Osteocyte (in vitro differentiated cells): Measurements from ENCODE around the gene CAMK2D. TPM values are rescaled to one million over a fixed set of nuclear protein-coding genes. Genes with fewer than 3 reads are reported as not detected.

ENCODE experiments used
- DNase-seq: peaks from one replicate; pipeline ENCODE4 v3.0.0; 2021; ENCODE audit warnings: mixed read lengths; ENCODE audit not compliant: unreplicated experiment; ENCODE audit errors: extremely low spot score
- H3K27ac Mint-ChIP-seq: one replicate; pipeline ENCODE4 v1.8.0; 2021; ENCODE audit warnings: mild to moderate bottlenecking, mixed read lengths; ENCODE audit not compliant: unreplicated experiment
- H3K27me3 Mint-ChIP-seq: one replicate; pipeline ENCODE4 v1.8.0; 2021; ENCODE audit warnings: mixed read lengths; ENCODE audit not compliant: unreplicated experiment
- H3K36me3 Mint-ChIP-seq: one replicate; pipeline ENCODE4 v1.8.0; 2021; ENCODE audit warnings: mixed read lengths; ENCODE audit not compliant: unreplicated experiment
- H3K4me1 Mint-ChIP-seq: one replicate; pipeline ENCODE4 v1.8.0; 2021; ENCODE audit warnings: mixed read lengths; ENCODE audit not compliant: unreplicated experiment
- H3K4me3 Mint-ChIP-seq: one replicate; pipeline ENCODE4 v1.8.0; 2021; ENCODE audit warnings: mild to moderate bottlenecking, moderate library complexity, mixed read lengths; ENCODE audit not compliant: unreplicated experiment
- H3K9me3 Mint-ChIP-seq: one replicate; pipeline ENCODE4 v1.8.0; 2021; ENCODE audit warnings: mixed read lengths; ENCODE audit not compliant: unreplicated experiment
- total RNA-seq: library from RNA; stranded (reverse); gene quantifications from 2 replicates; pipeline ENCODE4 v1.2.1, GENCODE V29; 2021
- TF ChIP-seq, protein P1 (sequence below): fragments of 200-600 bp; sonication (generic); IDR thresholded peaks from 2 replicates; pipeline ENCODE4 v1.5.0; 2021; ENCODE audit warnings: antibody characterized with exemption, mild to moderate bottlenecking, moderate library complexity

Gene CAMK2D
- total RNA-seq, 1 donor from 2014 or later, result 84.3 TPM

DNA sequence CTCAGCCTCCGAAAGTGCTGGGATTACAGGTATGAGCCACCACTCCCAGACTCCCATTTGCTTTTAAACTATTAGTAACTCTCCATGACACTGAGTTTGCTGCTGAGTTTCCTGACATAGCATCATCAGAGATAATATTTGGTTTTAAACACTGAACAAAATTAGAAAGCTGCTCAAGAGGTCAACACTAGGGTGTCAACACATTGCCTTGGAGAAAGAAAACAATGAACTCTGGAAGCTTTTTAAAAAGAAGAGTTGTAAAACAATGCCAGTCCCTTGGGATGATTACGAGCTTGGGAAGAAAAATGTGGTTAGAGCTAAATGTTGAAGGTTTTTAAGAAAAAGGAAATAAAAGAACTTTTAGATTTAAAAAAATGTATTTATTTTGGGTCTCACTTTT is 264.8 kb downstream of the CAMK2D start:
- Mint-ChIP-seq H3K4me3 (no peak overlapping the region), H3K27ac (peak overlapping the region; percentile 63), H3K27me3 (no peaks in the 10 kb centered on the region), H3K9me3 (peaks cover 5% of the 10 kb centered on the region), H3K36me3 (peaks cover 44% of the 10 kb centered on the region), H3K4me1 (peaks cover 16% of the 10 kb centered on the region)
- TF ChIP-seq, protein P1, sequence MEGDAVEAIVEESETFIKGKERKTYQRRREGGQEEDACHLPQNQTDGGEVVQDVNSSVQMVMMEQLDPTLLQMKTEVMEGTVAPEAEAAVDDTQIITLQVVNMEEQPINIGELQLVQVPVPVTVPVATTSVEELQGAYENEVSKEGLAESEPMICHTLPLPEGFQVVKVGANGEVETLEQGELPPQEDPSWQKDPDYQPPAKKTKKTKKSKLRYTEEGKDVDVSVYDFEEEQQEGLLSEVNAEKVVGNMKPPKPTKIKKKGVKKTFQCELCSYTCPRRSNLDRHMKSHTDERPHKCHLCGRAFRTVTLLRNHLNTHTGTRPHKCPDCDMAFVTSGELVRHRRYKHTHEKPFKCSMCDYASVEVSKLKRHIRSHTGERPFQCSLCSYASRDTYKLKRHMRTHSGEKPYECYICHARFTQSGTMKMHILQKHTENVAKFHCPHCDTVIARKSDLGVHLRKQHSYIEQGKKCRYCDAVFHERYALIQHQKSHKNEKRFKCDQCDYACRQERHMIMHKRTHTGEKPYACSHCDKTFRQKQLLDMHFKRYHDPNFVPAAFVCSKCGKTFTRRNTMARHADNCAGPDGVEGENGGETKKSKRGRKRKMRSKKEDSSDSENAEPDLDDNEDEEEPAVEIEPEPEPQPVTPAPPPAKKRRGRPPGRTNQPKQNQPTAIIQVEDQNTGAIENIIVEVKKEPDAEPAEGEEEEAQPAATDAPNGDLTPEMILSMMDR, result no peak
- DNase-seq, result no peak

DNA sequence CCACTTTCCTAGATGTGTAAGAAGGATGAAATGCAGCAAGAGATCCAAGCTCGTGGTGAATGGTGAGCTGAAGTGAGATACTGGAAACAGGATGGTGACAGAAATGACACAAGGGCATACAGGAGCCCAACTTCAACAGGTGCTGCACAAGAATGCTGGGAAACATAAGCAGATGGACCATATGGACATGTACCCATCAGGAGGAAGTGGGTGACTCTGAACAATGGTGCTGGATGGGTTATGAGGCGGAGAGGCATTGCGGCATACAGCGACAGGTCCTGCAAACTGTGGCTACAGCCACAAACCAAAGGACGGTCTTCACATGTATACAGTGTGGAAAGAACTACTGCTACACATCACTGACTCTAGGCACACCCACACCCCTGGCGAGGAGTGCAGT is 265.7 kb downstream of the CAMK2D start:
- H3K27ac Mint-ChIP-seq, result no peak overlapping the region
- peaks cover 16% of the 10 kb centered on the region for H3K4me1 Mint-ChIP-seq
- no peak for DNase-seq
- H3K9me3 Mint-ChIP-seq, result peaks cover 5% of the 10 kb centered on the region
- TF ChIP-seq, protein P1, result no peak
- peaks cover 44% of the 10 kb centered on the region for H3K36me3 Mint-ChIP-seq
- H3K4me3 Mint-ChIP-seq, result no peak overlapping the region
- no peaks in the 10 kb centered on the region for H3K27me3 Mint-ChIP-seq

DNA sequence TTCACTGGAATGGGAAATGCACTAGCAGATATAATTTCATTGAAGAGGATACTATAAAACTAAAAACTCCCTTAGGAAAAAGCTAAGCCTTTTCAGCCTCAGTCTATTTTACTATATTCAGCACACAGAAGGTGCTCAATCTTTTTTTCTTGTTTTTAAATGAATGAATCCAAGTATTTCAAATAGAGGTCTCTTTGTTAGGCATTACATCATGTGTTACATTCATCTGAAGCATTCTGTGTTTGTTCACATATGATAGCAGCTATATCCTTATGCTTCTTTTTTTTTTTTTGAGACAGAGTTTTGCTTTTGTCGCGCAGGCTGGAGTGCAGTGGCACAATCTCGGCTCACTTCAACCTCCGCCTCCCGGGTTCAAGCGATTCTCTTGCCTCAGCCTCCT is 278.4 kb downstream of the CAMK2D start:
- TF ChIP-seq, protein P1, result no peak
- H3K36me3 Mint-ChIP-seq, result peaks cover 37% of the 10 kb centered on the region
- no peak for DNase-seq
- H3K4me3 Mint-ChIP-seq, result no peak overlapping the region
- H3K9me3 Mint-ChIP-seq, result no peaks in the 10 kb centered on the region
- H3K4me1 Mint-ChIP-seq, result no peaks in the 10 kb centered on the region
- H3K27ac Mint-ChIP-seq, result no peak overlapping the region
- H3K27me3 Mint-ChIP-seq, result no peaks in the 10 kb centered on the region

DNA sequence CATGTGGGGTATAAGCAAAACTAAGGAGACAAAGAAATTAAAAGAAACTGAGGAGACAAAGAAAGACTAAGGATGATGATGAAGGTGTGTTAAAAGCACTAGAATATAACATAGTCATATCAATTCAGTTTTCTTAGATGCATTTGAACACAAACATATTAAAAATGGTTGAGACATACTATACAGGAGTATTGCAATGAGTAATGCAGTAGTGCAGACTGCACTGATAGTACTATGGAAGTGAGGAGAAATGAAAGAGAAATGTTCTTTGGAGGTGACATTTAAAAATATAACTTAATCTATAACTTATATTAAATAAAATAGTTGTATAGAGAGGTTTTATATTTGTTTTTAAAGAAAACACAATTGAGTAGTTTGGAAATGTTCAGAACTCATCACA is 279.2 kb downstream of the CAMK2D start:
- DNase-seq, result no peak
- peaks cover 39% of the 10 kb centered on the region for H3K36me3 Mint-ChIP-seq
- H3K9me3 Mint-ChIP-seq, result no peaks in the 10 kb centered on the region
- H3K4me1 Mint-ChIP-seq, result no peaks in the 10 kb centered on the region
- no peaks in the 10 kb centered on the region for H3K27me3 Mint-ChIP-seq
- H3K27ac Mint-ChIP-seq, result no peak overlapping the region
- TF ChIP-seq, protein P1, result no peak
- H3K4me3 Mint-ChIP-seq, result no peak overlapping the region

DNA sequence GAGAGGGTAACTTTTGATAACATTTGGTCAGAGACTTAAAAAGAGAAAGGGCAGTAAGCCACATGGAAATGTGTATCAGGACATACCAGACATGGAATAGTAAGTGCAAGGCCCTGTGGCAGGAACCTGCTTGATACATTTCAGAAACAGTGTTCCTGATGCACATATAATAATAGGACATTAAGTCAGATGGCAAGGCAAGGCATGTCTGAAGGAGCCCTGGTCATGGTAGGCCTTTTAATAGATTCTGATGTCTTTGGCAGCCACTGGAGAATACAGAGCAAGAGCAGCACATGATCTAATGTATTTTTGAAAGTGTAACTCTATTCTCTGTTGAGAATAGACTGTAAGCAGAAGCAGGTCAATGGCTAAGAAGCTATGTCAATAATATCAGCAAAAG is 279.7 kb downstream of the CAMK2D start:
- TF ChIP-seq, protein P1, result no peak
- no peak overlapping the region for H3K27ac Mint-ChIP-seq
- no peak for DNase-seq
- no peaks in the 10 kb centered on the region for H3K4me1 Mint-ChIP-seq
- peaks cover 2% of the 10 kb centered on the region for H3K9me3 Mint-ChIP-seq
- peaks cover 40% of the 10 kb centered on the region for H3K36me3 Mint-ChIP-seq
- no peak overlapping the region for H3K4me3 Mint-ChIP-seq
- H3K27me3 Mint-ChIP-seq, result no peaks in the 10 kb centered on the region
